Measurements from ENCODE around the gene PPP6R2.

The PPP6R2 gene

DNA sequence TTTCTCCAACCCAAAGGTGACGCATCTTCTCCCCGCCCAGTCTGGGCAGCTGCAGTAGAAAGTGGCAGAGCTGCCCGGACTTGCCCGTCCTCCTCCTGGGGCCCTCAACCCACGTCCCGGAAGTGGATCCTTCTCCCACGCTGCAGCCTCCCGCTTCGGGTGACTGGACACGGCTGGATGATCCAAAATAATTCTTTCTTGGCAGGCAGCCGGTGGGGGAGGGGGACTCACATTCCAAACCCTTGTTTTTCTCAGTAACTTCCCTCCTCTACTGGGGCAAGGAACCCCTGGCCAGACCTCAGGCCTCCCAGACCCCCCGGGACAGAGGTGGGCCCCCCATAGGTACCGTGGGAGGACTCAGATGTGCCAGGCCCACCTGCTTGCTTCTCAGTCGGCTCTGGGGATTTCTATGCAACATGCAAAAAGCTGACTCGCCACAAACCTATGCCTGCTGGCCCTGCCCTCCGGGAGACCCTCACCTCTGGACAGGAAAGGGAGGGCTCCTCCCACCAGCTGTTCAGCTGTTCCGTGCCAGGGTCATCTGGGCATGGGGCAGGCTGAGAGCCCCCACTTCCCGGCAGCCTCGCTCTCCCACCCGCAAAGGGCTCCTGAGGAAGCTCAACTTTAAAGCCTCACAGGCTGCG lies 37.1 kb upstream of the PPP6R2 start:
- peak; percentile 88 for DNase-seq

DNA sequence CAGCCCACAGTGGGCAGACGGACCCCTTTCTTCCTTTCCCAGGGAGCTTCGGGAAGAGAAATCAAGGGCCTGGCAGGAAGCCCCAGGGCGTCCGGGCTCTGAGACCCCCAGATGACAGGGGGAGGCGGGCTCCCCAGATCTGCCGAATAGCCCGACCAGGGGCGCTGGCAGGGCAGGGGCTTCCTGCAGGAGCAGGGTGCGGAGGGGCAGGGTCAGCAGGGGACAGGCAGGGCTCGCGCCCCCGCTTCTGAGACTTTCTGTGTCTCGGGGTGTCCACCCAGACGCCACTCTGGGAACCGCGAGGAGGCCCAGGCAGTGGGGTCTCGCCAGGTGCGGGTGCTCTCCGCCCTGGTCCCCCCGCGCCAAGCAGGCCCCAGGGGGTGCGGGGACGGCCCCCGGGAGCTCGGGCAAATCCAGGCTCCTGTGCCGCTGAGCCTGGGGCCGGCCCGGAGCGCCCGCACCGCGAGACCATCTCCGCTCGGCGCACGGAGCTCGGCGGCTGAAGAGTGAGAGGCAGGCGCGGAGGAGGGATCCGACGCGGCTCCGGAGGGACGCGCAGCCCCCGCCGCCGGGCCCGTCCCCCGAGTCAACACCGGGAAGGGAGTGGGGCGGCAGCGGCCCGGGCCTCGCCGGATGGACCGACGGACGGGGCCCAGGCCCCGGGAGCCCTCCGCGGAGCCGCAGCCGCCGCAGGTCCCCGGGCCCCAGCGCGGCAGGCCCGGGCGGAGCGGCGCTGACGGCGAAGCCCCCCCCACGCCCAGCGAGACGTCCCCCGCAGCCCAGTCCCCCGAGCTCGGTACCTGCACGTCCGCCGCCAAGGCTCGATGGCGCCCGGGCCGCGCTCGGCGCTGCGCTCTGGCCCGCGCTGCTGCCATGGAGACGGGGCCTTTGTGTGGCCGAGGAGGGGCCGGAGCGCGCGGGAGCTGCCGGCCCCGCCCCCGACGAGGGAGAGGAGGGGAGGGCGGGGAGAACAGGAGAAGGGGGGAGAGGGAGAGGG lies 36.1 kb upstream of the PPP6R2 start, which contains the start of gene PLXNB2:
TSS of gene PLXNB2 (minus strand) at position 894 of the 997 bp plus-strand sequence. CDS start 17,062 bp downstream, outside the sequence.
- DNase-seq: peak; percentile 86

GRCh38 chr22:50307890-50308596 lies 35.1 kb upstream of the PPP6R2 start:
- DNase-seq: no peak

GRCh38 chr22:50308597-50308935 lies 34.6 kb upstream of the PPP6R2 start:
- DNase-seq: no peak

DNA sequence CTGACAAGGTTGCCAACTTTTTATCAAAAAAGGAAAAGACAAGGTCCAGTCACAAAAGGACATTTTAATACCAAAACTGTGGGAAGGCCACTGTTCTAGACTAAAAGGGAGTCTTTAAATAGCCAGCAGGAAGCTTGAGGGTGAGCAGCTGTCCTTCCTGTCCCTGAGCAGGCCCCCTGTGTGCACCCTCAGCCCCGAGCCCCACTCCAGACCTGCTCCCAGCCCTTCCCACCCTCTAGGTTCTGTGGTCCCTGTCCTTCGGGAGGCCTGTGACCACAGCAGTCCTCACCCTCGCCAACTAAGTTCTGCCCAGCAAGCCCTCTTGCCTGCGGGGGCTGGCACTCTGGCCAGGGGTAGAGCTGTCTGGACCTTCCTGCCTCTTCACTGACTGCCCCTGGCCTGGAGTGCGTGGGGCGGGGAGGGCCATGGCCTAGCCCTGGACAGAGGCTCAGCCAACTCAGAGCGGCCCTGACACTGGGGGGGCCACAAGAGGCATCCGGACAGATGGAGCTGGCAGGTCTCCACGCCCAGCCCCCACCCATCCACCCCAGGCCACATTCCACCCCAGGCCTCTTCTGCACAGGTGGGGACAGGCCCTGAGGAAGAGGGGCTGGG lies 34.0 kb upstream of the PPP6R2 start:
- DNase-seq: no peak

- no peak for DNase-seq
Measured at GRCh38 chr22:50309601-50309991, 33.5 kb upstream of the PPP6R2 start.

GRCh38 chr22:50310031-50310722 lies 33.0 kb upstream of the PPP6R2 start:
- DNase-seq: no peak

- no peak for DNase-seq
Measured at GRCh38 chr22:50310949-50311444, 32.1 kb upstream of the PPP6R2 start.

GRCh38 chr22:50311606-50312351 lies 31.3 kb upstream of the PPP6R2 start:
- no peak for DNase-seq

DNA sequence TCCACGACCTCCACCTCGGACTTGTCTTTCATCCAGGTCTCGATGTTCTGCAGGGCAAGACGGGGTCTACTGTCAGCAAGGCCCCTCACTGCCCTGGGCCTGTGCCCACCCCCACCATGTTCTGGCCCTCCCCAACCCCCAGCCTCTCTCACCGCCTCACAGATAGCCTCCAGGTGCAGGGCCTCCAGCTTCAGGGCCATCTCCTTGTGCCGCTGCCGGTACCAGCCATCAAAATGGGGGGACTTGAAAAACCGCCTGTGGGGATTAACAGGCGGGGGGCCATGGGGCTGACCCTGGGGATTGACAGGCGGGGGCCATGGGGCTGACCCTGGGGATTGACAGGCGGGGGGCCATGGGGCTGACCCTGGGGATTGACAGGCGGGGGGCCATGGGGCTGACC lies 30.8 kb upstream of the PPP6R2 start:
- DNase-seq: no peak

DNA sequence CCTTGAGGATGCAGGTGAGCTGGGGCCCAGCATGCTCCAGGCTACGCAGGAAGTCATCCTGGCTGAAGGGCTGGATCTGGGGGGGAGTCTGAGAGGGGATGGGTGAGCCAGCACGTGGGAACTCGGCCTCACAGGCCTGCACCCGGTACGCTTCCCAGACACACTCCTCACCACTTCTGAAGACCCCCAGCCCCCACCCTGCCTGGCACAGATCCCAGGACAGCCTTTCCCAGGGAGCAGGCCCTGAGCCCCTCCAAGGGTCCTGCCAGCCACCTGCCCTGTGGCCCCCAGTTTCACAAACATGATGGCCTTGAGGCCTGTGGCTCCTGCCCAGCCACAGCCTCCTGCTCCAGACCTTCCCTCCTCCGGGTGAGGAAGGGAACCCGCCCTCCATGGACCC lies 30.1 kb upstream of the PPP6R2 start:
- no peak for DNase-seq

- no peak for DNase-seq
Measured at GRCh38 chr22:50313600-50313999, 29.5 kb upstream of the PPP6R2 start.

- no peak for DNase-seq
Measured at GRCh38 chr22:50314081-50314454, 29.1 kb upstream of the PPP6R2 start.

GRCh38 chr22:50314455-50315288 lies 28.5 kb upstream of the PPP6R2 start:
- no peak for DNase-seq

- DNase-seq: no peak
Measured at GRCh38 chr22:50315289-50316113, 27.6 kb upstream of the PPP6R2 start.

- no peak for DNase-seq
Measured at GRCh38 chr22:50316114-50317065, 26.7 kb upstream of the PPP6R2 start.

- no peak for DNase-seq
Measured at GRCh38 chr22:50317178-50317577, 25.9 kb upstream of the PPP6R2 start.

DNA sequence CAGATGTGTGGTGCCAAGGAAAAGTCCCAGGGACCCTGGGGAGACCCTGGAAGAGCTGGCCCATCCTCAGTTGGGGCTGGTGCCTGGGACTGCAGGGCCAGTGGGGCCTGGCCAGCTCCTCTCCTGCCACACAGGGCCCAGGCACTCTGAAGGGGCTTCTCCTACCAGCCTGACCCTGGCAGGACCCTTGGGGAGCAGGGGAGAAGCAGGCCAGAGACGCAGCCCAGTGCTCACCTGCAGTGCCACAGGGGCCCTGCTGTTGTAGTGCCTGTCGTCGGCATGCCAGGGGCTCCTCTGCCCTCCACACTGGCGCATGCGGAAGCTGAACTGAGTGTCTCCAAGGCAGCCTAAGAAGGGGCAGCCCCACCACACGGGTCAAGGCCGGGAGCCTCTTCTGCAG lies 25.5 kb upstream of the PPP6R2 start:
- no peak for DNase-seq

DNA sequence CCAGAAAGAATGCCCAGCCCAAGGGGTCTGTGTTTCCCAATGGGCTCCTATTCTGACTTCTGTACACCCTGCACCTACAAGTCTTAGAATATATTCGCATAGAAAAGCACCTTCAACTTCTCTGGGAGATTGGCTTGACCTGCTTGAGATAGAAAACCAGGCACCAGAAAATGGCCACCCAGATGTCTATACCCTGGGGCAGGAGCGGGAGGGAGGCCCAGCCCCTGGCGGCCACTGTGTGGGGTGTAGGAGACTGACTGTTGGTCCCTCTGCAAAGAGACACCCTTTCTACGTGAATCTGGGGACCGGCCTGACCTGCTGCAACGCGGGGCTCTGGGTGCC lies 24.8 kb upstream of the PPP6R2 start:
- DNase-seq: no peak
